Gastroesophageal sphincter (tissue), 4 donors: ENCODE measurements around the gene LIMCH1. TPM values are rescaled to one million over a fixed set of nuclear protein-coding genes. Genes with fewer than 3 reads are reported as not detected.

Experiments
- ATAC-seq: fragments of 150-250 bp; one replicate; pipeline ENCODE4 v1.9.1; 2016; ENCODE audit warnings: mild to moderate bottlenecking, moderate library complexity
- H3K27ac ChIP-seq, 4 donors: fragments of 200-600 bp; sonication (generic) in 3 of 4; 1 replicate in 3 of 4; 2 replicates in 1 of 4; pipeline ENCODE4 v1.5.1; 2016 to 2019
- H3K27me3 ChIP-seq: fragments of 200-600 bp; sonication (generic); one replicate; pipeline ENCODE4 v1.5.1; 2019
- H3K36me3 ChIP-seq, 2 donors: fragments of 200-600 bp; sonication (generic); one replicate each; pipeline ENCODE4 v1.5.1; 2019; ENCODE audit warnings: control low read depth in 1 of 2
- H3K4me1 ChIP-seq, 3 donors: fragments of 200-600 bp; sonication (generic); 1 replicate in 2 of 3; 2 replicates in 1 of 3; pipeline ENCODE4 v1.5.1; 2016 to 2019; ENCODE audit warnings: control low read depth in 2 of 3
- H3K4me3 ChIP-seq, 2 donors: fragments of 200-600 bp; sonication (generic); one replicate each; pipeline ENCODE4 v1.5.1; 2019; ENCODE audit warnings: mild to moderate bottlenecking in 1 of 2, moderate library complexity in 1 of 2
- H3K9me3 ChIP-seq, 3 donors: fragments of 200-600 bp; sonication (generic); one replicate each; pipeline ENCODE4 v1.5.1; 2017 to 2019; ENCODE audit warnings: control low read depth in 2 of 3
- EP300 ChIP-seq: sonication (generic); formaldehyde crosslinking; IDR thresholded peaks from one replicate; pipeline ENCODE4 v1.6.1; 2017; ENCODE audit warnings: antibody characterized with exemption, mild to moderate bottlenecking
- POLR2A ChIP-seq, 2 donors: fragments of 450-650 bp; IDR thresholded peaks; one replicate each; pipeline ENCODE4 v1.6.1; 2017; ENCODE audit warnings: antibody characterized with exemption in 2 of 2, mild to moderate bottlenecking in 2 of 2, moderate library complexity in 1 of 2
- POLR2AphosphoS5 ChIP-seq: sonication (generic); formaldehyde crosslinking; IDR thresholded peaks from one replicate; pipeline ENCODE4 v1.6.1; 2017; ENCODE audit warnings: antibody characterized with exemption
- WGBS, 2 donors: methylation state at CpG; one replicate each; pipeline ENCODE4 v1.1.5; 2018; ENCODE audit warnings: low coverage in 1 of 2; 5-methylcytosine and 5-hydroxymethylcytosine counted together
- total RNA-seq, 4 donors: library from RNA; depleted of rRNA; stranded (reverse); fragments of >200 nt; gene quantifications; one replicate each; pipeline ENCODE4 v1.1.0, GENCODE V29; 2016
- TF ChIP-seq, protein P1 (sequence below), 4 experiments: fragments of 200-600 bp in 2 of 4; fragments of 450-650 bp in 2 of 4; sonication (generic) in 1 of 4; IDR thresholded peaks; one replicate each; pipeline ENCODE4 v1.5.1; 2017 to 2019; ENCODE audit warnings: antibody characterized with exemption in 4 of 4, mild to moderate bottlenecking in 2 of 4, moderate library complexity in 2 of 4

Gene LIMCH1
- total RNA-seq, 4 donors from 2014 or later = 9.8 to 82.9 (median 63.1) TPM

DNA sequence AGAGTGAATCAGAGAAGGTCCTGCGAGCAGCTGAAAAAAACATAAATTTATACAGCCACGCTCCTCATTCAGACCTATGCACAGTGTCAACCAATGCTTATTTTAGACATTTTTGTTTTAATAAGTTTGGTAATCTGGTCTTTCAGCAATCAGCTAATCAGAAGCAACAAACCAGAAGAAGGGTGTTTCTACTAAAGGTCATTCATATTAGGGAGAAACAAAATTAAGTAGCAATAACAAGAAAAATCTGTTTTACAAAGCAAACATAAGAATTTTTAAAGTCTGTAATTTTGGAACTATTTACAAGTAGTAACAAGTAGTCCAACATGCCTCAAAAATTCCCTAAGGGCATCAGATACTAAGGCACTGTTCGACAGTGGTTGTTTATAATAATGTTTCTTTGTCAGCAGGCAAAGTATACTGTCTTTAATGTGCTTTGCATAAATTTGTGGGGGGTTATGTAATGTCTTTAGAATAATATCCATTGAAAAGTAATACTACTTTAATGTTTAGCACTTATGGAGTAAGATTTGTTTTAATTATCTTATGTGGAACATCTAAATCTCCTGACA is 127.8 kb downstream of the LIMCH1 start:
- TF ChIP-seq, protein P1, sequence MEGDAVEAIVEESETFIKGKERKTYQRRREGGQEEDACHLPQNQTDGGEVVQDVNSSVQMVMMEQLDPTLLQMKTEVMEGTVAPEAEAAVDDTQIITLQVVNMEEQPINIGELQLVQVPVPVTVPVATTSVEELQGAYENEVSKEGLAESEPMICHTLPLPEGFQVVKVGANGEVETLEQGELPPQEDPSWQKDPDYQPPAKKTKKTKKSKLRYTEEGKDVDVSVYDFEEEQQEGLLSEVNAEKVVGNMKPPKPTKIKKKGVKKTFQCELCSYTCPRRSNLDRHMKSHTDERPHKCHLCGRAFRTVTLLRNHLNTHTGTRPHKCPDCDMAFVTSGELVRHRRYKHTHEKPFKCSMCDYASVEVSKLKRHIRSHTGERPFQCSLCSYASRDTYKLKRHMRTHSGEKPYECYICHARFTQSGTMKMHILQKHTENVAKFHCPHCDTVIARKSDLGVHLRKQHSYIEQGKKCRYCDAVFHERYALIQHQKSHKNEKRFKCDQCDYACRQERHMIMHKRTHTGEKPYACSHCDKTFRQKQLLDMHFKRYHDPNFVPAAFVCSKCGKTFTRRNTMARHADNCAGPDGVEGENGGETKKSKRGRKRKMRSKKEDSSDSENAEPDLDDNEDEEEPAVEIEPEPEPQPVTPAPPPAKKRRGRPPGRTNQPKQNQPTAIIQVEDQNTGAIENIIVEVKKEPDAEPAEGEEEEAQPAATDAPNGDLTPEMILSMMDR (IDR thresholded peaks at IDR 0.05) = no peak
- TF ChIP-seq POLR2AphosphoS5 (no peak), EP300 (no peak), POLR2A (IDR thresholded peaks at IDR 0.05) (no peak)

GRCh38 chr4:41668024-41668423 is 130.1 kb downstream of the LIMCH1 start:
- WGBS, 2 donors = 79 to 100% methylated on average over 1 of the region's 1 CpG
- ATAC-seq = no peak
- H3K27me3 ChIP-seq = no peaks in the 10 kb centered on the region
- peaks cover 0 to 38% of the 10 kb centered on the region in 2 donors for H3K36me3 ChIP-seq
- H3K27ac ChIP-seq = no peak overlapping the region
- H3K4me3 ChIP-seq = no peak overlapping the region
- no peak for TF ChIP-seq EP300
- TF ChIP-seq POLR2A (IDR thresholded peaks at IDR 0.05) = no peak
- TF ChIP-seq, protein P1 (IDR thresholded peaks at IDR 0.05) = no peak
- no peak for TF ChIP-seq POLR2AphosphoS5
- H3K4me1 ChIP-seq = no peaks in the 10 kb centered on the region
- no peaks in the 10 kb centered on the region for H3K9me3 ChIP-seq

More for the DNA sequence above, 127.8 kb downstream of the LIMCH1 start:
- Histone ChIP-seq H3K27ac (no peak overlapping the region), H3K9me3 (no peaks in the 10 kb centered on the region), H3K4me3 (no peak overlapping the region), H3K36me3 (peaks cover 0 to 33% of the 10 kb centered on the region in 2 donors), H3K4me1 (peaks cover 0 to 4% (median 0%) of the 10 kb centered on the region in 3 donors), H3K27me3 (no peaks in the 10 kb centered on the region)
- 68 to 71% methylated on average over 3 of the region's 3 CpGs for WGBS, 2 donors
- ATAC-seq = no peak

DNA sequence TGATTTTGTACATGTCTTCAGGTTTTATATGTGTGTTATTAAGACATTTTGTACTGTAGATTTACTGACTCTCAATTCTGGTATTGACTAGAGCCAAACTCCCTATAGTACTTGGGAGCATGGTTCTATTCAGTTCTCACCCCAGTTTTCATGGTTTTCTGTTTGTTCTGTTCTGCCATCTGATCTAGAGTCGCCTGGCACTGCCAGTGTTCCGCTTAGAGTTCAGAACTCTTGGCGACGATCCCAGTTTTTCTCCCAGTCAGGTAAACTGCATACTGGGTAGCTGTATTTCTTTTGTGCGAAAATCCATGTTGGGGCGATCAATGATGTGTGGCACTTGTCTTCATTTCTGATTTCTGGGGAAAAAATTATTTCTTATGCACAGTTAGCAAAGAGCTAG is 132.6 kb downstream of the LIMCH1 start:
- no peak overlapping the region for H3K4me3 ChIP-seq

DNA sequence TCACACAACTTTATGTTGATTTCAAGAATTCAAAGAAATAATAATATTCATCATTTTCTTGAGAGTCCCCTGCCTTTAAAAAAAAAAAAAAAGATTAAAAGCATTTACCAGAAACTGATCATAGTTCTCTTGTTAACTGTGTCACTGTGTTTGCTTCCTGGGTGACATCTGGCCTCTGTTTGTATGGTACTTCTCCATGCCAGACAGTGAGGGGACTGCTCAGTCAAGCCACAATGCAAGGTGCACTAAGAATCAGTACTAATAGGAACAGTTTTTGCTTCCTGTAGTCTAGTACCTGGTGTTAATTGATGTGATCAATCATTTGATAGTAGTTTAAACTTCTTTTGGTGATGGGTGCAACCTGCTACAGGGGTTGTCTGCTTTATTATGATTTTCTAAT is 133.0 kb downstream of the LIMCH1 start:
- Histone ChIP-seq H3K4me1 (no peaks in the 10 kb centered on the region), H3K36me3 (peaks cover 0 to 55% of the 10 kb centered on the region in 2 donors), H3K27me3 (no peaks in the 10 kb centered on the region), H3K9me3 (no peaks in the 10 kb centered on the region), H3K27ac (no peak overlapping the region), H3K4me3 (no peak overlapping the region)
- TF ChIP-seq POLR2AphosphoS5 (no peak), EP300 (no peak), POLR2A (IDR thresholded peaks at IDR 0.05) (no peak)
- TF ChIP-seq, protein P1 (IDR thresholded peaks at IDR 0.05) = no peak
- ATAC-seq = no peak

More for the DNA sequence above, 132.6 kb downstream of the LIMCH1 start:
- H3K27ac ChIP-seq = no peak overlapping the region
- TF ChIP-seq, protein P1 (IDR thresholded peaks at IDR 0.05) = no peak
- TF ChIP-seq POLR2A (IDR thresholded peaks at IDR 0.05) (no peak), EP300 (no peak), POLR2AphosphoS5 (no peak)
- no peak for ATAC-seq
- H3K27me3 ChIP-seq = no peaks in the 10 kb centered on the region
- H3K9me3 ChIP-seq = no peaks in the 10 kb centered on the region
- no peaks in the 10 kb centered on the region for H3K4me1 ChIP-seq
- WGBS, 2 donors = 86 to 89% methylated on average over 5 to 6 of the region's 6 CpGs
- peaks cover 0 to 51% of the 10 kb centered on the region in 2 donors for H3K36me3 ChIP-seq

DNA sequence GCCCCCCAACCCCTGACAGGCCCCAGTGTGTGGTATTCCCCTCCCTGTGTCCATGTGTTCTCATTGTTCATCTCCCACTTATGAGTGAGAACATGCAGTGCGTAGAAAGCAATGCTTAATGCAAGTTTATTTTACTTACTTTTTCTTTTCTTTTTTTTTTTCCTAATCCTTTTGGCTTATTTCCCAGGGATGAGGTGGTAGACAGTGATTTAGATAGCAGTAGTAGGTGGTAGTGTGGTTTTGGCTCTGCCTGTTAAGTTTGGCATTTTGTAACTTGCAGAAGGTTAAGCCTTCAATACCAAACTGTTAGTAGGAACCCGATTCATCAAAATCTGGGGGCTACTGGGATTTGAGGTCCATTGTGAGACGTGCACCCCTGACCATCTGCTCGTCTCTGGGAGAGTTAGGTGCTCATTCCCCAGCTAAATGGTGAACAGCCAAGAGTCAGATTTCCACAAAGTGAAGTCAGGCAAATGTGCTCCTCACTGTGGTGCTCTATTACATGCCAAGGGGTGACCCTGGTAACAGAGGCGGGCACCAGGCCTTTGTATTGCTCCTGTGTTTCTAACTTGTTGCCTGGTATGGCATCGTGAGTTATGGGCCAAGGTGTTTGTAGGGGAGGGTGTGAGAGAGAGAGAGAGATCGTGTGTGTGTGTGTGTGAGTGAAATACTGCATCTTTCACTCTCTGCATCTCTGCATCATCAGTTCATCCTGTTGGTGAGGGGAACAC is 140.3 kb downstream of the LIMCH1 start:
- TF ChIP-seq POLR2A (IDR thresholded peaks at IDR 0.05) = no peak
- TF ChIP-seq, protein P1 (IDR thresholded peaks at IDR 0.05) = no peak
- no peak for ATAC-seq
- Histone ChIP-seq H3K27me3 (no peaks in the 10 kb centered on the region), H3K27ac (no peak overlapping the region), H3K9me3 (no peaks in the 10 kb centered on the region), H3K36me3 (peaks cover 0 to 80% of the 10 kb centered on the region in 2 donors), H3K4me3 (no peak overlapping the region), H3K4me1 (no peaks in the 10 kb centered on the region)
- WGBS, 2 donors = 40 to 58% methylated on average over 2 of the region's 7 CpGs
